Lung (tissue), 12 donors: ENCODE results near the gene ANKRD29. TPM values are rescaled to one million over a fixed set of nuclear protein-coding genes. Genes with fewer than 3 reads are reported as not detected.

Source experiments
- ATAC-seq: fragments of 200-7000 bp; cut with Tn5 transposase; one replicate; pipeline ENCODE4 v1.9.1; 2020; ENCODE audit warnings: moderate number of reproducible peaks; ENCODE audit not compliant: insufficient read depth, low FRiP score
- DNase-seq, 3 donors: peaks; one replicate each; pipeline ENCODE4 v3.0.0-alpha.2; 2013 to 2017
- H3K27ac ChIP-seq, 2 donors: one replicate each; pipeline ENCODE4 v1.5.1; 2013; ENCODE audit warnings: mild to moderate bottlenecking in 2 of 2, moderate library complexity in 2 of 2, control low read depth in 1 of 2, inconsistent platforms in 1 of 2, low read depth in 1 of 2, low read length in 1 of 2
- H3K27me3 ChIP-seq, 3 donors: one replicate each; pipeline ENCODE4 v1.5.1; 2013; ENCODE audit warnings: low read length in 2 of 3; ENCODE audit not compliant: control insufficient read depth in 3 of 3, insufficient read depth in 3 of 3
- H3K36me3 ChIP-seq, 4 donors: one replicate each; pipeline ENCODE4 v1.5.1; 2013; ENCODE audit warnings: low read length in 4 of 4, mild to moderate bottlenecking in 1 of 4, moderate library complexity in 1 of 4; ENCODE audit not compliant: control insufficient read depth in 4 of 4, insufficient read depth in 4 of 4
- H3K4me1 ChIP-seq, 5 donors: one replicate each; pipeline ENCODE4 v1.5.1; 2013; ENCODE audit warnings: low read length in 5 of 5, mild to moderate bottlenecking in 2 of 5, moderate library complexity in 1 of 5; ENCODE audit not compliant: control insufficient read depth in 5 of 5, insufficient read depth in 5 of 5
- H3K4me3 ChIP-seq: one replicate; pipeline ENCODE4 v1.5.1; 2013; ENCODE audit warnings: mild to moderate bottlenecking, control low read depth, moderate library complexity
- H3K9ac ChIP-seq, 2 donors: one replicate each; pipeline ENCODE4 v1.5.1; 2013; ENCODE audit warnings: low read length in 2 of 2, control low read depth in 1 of 2; ENCODE audit not compliant: insufficient read depth in 1 of 2
- H3K9me3 ChIP-seq, 4 donors: one replicate each; pipeline ENCODE4 v1.5.1; 2013; ENCODE audit warnings: low read length in 3 of 4, mild to moderate bottlenecking in 1 of 4, moderate library complexity in 1 of 4; ENCODE audit not compliant: control insufficient read depth in 4 of 4, insufficient read depth in 3 of 4
- WGBS, 2 donors: extraction: QIAGEN DNeasy Blood & Tissue Kit; methylation state at CpG; one replicate each; pipeline ENCODE4 v1.1.7; 2013; 5-methylcytosine and 5-hydroxymethylcytosine counted together
- polyA plus RNA-seq, 2 donors: library from polyadenylated mRNA; stranded (reverse); fragments of 200-250 nt; gene quantifications; one replicate each; pipeline ENCODE4 v1.2.1, GENCODE V29; 2013
- total RNA-seq, 2 donors: library from RNA; depleted of rRNA in 1 of 2; stranded (reverse); fragments of >200 nt in 1 of 2; gene quantifications; one replicate each; pipeline ENCODE4 v1.2.1, GENCODE V29; 2014 to 2021
- TF ChIP-seq, protein P1 (sequence below): IDR thresholded peaks from 2 replicates; pipeline ENCODE4 v1.5.1; 2012; ENCODE audit warnings: mild to moderate bottlenecking; ENCODE audit errors: control extremely low read depth, extremely low read depth
- donor health status: control.
- donor health status: control.
- donor health status: Bipolar disorder and iron deficiency.
- donor health status: healthy.
- donor health status: DM: yes; HTN: yes; CAD: no.

ANKRD29 gene
- total and polyA plus RNA-seq, 4 donors: 12.5 to 60.9 (median 43.0) TPM

DNA sequence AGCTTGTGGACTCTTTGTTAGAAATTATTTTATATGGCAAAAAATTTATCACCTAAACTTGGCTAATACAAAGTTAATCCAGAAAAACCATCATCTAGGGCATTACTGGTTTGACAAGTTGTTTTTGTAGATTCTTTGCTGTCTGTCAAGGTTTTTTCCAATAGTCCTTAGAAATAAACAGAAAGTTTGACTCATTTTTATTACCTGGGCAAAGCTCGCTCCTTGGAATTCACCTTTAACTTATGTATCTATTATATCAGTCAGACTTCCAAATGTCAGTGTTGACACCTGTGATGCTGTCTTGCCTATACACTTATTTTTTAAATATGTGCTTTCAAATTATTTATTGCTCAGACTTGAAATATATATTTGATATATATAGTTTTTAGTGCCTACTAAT lies 48.2 kb upstream of the ANKRD29 start:
- ATAC-seq (no peak), DNase-seq (no peak)
- no peak overlapping the region for H3K4me3 ChIP-seq
- H3K27ac ChIP-seq: no peak overlapping the region
- no peak overlapping the region for H3K9ac ChIP-seq
- H3K9me3 ChIP-seq: peaks cover 0 to 7% (median 0%) of the 10 kb centered on the region in 4 donors
- WGBS, 2 donors: 95 to 97% methylated on average over 1 of the region's 1 CpG
- H3K27me3 ChIP-seq: no peaks in the 10 kb centered on the region
- peaks cover 0 to 1% (median 0%) of the 10 kb centered on the region in 5 donors for H3K4me1 ChIP-seq
- TF ChIP-seq, protein P1, sequence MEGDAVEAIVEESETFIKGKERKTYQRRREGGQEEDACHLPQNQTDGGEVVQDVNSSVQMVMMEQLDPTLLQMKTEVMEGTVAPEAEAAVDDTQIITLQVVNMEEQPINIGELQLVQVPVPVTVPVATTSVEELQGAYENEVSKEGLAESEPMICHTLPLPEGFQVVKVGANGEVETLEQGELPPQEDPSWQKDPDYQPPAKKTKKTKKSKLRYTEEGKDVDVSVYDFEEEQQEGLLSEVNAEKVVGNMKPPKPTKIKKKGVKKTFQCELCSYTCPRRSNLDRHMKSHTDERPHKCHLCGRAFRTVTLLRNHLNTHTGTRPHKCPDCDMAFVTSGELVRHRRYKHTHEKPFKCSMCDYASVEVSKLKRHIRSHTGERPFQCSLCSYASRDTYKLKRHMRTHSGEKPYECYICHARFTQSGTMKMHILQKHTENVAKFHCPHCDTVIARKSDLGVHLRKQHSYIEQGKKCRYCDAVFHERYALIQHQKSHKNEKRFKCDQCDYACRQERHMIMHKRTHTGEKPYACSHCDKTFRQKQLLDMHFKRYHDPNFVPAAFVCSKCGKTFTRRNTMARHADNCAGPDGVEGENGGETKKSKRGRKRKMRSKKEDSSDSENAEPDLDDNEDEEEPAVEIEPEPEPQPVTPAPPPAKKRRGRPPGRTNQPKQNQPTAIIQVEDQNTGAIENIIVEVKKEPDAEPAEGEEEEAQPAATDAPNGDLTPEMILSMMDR: no peak
- H3K36me3 ChIP-seq: no peaks in the 10 kb centered on the region

DNA sequence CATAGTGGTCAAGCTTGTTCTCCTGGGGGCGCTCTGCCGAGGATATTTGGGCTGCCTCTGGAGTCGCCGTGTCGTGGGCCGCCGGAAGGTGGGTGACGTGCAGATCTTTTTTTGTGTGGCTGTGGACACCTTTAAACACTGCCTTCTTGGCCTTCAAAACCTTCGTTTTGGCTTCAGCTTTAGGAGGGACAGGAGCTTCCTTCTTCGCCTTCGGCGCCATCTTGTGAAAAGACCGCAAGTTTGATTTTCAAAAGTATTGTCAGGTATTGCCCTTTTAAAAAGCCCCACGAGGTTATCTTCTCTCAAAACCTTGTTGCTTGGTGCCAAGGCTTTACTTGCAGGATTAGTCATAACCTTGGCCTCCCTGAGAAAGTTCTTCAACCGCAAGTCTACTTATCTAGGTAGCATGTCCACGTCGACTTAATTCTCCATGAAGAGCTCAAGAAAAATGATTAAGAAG lies 47.4 kb upstream of the ANKRD29 start:
- Histone ChIP-seq H3K4me1 (peaks cover 0 to 1% (median 0%) of the 10 kb centered on the region in 5 donors), H3K9me3 (peaks cover 0 to 7% (median 0%) of the 10 kb centered on the region in 4 donors), H3K4me3 (no peak overlapping the region), H3K27ac (peak overlapping the region in 1 of 2 donors; percentile 24), H3K36me3 (no peaks in the 10 kb centered on the region), H3K9ac (no peak overlapping the region), H3K27me3 (no peaks in the 10 kb centered on the region)
- TF ChIP-seq, protein P1: no peak
- no peak for DNase-seq
- 85 to 94% methylated on average over 17 of the region's 17 CpGs for WGBS, 2 donors
- peak; percentile 34 for ATAC-seq

DNA sequence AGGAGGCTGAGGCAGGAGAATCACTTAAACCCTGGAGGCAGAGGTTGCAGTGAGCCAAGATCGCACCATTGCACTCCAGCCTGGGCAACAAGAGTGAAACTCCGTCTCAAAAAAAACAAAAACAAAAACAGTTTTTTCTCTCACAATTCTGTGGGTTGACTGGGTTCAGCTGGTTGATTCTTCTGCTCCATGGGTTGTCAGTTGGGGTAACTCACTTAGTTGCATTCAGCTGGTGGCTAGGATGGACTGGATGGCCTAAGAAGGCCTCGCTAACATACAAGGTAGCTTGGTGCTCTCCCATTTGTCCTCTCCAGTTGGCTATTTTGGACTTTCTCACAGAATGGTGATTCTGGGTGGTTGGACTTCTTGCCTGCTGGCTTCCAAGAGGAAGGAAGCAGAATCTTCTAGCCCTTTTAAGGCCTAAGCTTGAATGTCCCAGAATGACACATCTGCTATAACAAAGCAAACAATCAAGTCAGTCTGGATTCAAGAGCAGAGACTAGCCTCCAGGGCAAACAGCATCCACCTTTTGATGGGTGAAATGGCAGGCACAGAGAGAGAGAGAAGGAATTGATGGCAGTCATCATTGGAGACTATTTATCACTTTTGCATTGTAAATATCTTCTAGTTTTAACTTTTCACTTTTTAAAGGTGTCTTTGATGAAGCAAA lies 44.4 kb upstream of the ANKRD29 start:
- 93 to 95% methylated on average over 3 of the region's 3 CpGs for WGBS, 2 donors
- TF ChIP-seq, protein P1: no peak
- H3K9ac ChIP-seq: no peak overlapping the region

DNA sequence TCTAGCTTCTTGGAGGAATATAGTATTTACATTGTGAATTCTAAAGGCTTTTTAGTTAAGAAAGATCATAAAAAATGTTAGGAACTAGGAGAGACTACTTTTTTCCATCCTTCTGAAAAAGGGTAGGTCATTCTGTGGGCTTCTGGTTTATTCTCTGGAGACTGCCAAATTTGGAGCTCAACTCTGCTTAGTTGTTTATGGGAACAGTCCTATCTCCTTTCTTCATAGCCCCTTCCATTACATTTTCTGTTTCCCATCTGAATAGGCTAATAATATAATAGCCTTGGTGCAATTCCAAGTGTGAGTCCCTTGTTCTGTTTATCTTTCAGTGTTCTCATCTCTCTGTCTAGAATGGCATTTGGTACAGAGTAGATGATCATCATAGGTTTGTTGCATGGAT lies 42.1 kb upstream of the ANKRD29 start:
- H3K9me3 ChIP-seq: peaks cover 0 to 4% (median 0%) of the 10 kb centered on the region in 4 donors
- TF ChIP-seq, protein P1: no peak
- H3K9ac ChIP-seq: no peak overlapping the region
- DNase-seq (no peak), ATAC-seq (no peak)
- no peak overlapping the region for H3K4me3 ChIP-seq
- H3K27ac ChIP-seq: no peak overlapping the region
- H3K36me3 ChIP-seq: no peaks in the 10 kb centered on the region
- no peaks in the 10 kb centered on the region for H3K27me3 ChIP-seq
- no peaks in the 10 kb centered on the region for H3K4me1 ChIP-seq

More for the DNA sequence above, 44.4 kb upstream of the ANKRD29 start:
- no peaks in the 10 kb centered on the region for H3K27me3 ChIP-seq
- DNase-seq (no peak), ATAC-seq (no peak)
- H3K36me3 ChIP-seq: no peaks in the 10 kb centered on the region
- H3K27ac ChIP-seq: no peak overlapping the region
- H3K4me1 ChIP-seq: no peaks in the 10 kb centered on the region
- H3K4me3 ChIP-seq: no peak overlapping the region
- peaks cover 0 to 4% (median 0%) of the 10 kb centered on the region in 4 donors for H3K9me3 ChIP-seq
